Stomach (tissue), 4 donors: ENCODE data around the gene TMEM50A.
"Not testable (repeated sequence)": the region's sequence is repeated elsewhere in the genome, so short reads cannot be mapped to it uniquely, and the experiment has no call there.

Experiments
- POLR2A ChIP-seq, 4 donors: fragments of 450-650 bp; IDR thresholded peaks; one replicate each; pipeline ENCODE4 v1.6.1; 2016; ENCODE audit warnings: antibody characterized with exemption in 4 of 4, control low read depth in 2 of 4, mild to moderate bottlenecking in 1 of 4, moderate library complexity in 1 of 4
- POLR2AphosphoS5 ChIP-seq, 3 donors: sonication (generic); formaldehyde crosslinking; IDR thresholded peaks; one replicate each; pipeline ENCODE4 v1.6.1; 2016; ENCODE audit warnings: antibody characterized with exemption in 3 of 3

DNA sequence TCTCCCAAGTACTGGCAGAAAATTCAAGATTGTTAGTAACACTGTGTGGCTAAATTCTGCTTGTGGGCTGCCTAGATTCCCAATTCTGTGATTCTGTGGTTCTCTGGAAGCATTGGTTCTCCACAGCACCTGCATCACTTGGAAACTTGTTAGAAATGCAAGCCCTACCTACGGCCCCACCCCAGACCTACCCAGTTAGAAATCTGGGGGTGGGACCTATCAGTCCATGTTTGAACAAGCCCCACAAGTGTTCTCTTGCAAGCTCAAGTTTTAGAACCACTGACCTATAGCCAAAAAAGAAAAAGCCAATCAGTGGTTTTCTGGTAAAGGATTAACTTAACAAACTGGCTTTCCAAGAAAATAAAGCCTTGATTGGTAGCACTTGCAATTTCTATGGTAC lies 30.0 kb upstream of the TMEM50A start:
- not testable (repeated sequence) for TF ChIP-seq POLR2A, POLR2AphosphoS5 (IDR thresholded peaks at IDR 0.05)
